ENCODE results near the gene SLC6A18.

The SLC6A18 gene

DNA sequence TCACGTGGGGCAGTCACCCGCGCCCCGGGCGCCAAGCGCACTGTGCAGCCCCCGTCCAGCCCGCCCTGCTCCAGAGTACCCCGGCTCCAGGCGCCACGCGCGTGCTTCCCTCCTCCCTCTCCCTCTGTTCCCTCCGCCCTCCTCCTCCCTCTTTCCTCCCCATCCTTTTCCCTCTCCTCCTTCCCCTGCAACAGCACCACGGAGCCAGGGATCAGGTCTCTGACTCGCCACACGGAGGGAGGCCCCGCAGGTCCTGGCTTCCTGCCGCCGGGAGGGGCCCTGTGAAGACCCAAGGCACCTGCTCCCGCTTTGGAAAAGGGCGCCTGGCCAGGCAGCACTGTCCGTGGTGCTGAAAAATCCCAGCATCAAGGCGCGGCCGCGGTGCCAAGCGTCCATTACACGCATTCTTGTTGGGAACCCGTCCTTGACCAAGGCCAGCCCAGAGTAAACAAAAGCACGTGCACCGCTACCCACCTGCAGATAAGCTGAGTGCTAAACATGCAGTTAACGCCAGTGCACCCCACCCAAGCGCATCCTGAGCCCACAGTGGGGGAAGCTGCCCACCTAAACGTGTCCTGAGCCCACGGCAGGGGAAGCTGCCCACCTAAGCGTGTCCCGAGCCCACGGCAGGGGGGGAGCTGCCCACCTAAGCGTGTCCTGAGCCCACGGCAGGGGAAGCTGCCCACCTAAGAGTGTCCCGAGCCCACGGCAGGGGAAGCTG, 21.7 kb downstream of the SLC6A18 start (continued):
- TF ChIP-seq, protein P1, sequence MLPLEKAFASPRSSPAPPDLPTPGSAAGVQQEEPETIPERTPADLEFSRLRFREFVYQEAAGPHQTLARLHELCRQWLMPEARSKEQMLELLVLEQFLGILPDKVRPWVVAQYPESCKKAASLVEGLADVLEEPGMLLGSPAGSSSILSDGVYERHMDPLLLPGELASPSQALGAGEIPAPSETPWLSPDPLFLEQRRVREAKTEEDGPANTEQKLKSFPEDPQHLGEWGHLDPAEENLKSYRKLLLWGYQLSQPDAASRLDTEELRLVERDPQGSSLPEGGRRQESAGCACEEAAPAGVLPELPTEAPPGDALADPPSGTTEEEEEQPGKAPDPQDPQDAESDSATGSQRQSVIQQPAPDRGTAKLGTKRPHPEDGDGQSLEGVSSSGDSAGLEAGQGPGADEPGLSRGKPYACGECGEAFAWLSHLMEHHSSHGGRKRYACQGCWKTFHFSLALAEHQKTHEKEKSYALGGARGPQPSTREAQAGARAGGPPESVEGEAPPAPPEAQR (tag by site-specific recombination; IDR thresholded peaks at IDR 0.05) = no peak
- TF ChIP-seq ZSCAN5A (tag by site-specific recombination; IDR thresholded peaks at IDR 0.05) (no peak), ZNF426 (tag by site-specific recombination; IDR thresholded peaks at IDR 0.05) (no peak), ZBTB1 (tag by site-specific recombination; IDR thresholded peaks at IDR 0.05) (no peak), ZSCAN16 (tag by site-specific recombination; IDR thresholded peaks at IDR 0.05) (no peak), CTCF (tag by site-specific recombination; IDR thresholded peaks at IDR 0.05) (no peak), ZNF16 (tag by site-specific recombination; IDR thresholded peaks at IDR 0.05; ENCODE audit: low read depth) (no peak), ATF2 (tag by site-specific recombination; IDR thresholded peaks at IDR 0.05; ENCODE audit: low read depth) (no peak), ZNF138 (tag by site-specific recombination; IDR thresholded peaks at IDR 0.05; ENCODE audit: borderline replicate concordance) (no peak), ZEB2 (tag by site-specific recombination; IDR thresholded peaks at IDR 0.05) (peak; percentile 41; the same call in 1 of the 2 replicates), ZNF350 (tag by site-specific recombination; IDR thresholded peaks at IDR 0.05) (no peak), ZNF843 (tag by site-specific recombination; IDR thresholded peaks at IDR 0.05) (no peak), ZNF223 (tag by site-specific recombination; IDR thresholded peaks at IDR 0.05) (no peak), ZIC2 (tag by site-specific recombination; IDR thresholded peaks at IDR 0.05) (peak; percentile 59), ZFP41 (tag by site-specific recombination; IDR thresholded peaks at IDR 0.05; ENCODE audit: borderline replicate concordance) (no peak), ZNF146 (tag by site-specific recombination; IDR thresholded peaks at IDR 0.05) (no peak), ZNF211 (tag by site-specific recombination; IDR thresholded peaks at IDR 0.05; ENCODE audit: low read depth) (no peak), ZNF707 (tag by site-specific recombination; IDR thresholded peaks at IDR 0.05) (no peak), SALL2 (tag by site-specific recombination; IDR thresholded peaks at IDR 0.05; ENCODE audit: borderline replicate concordance) (no peak), WT1 (tag by site-specific recombination; IDR thresholded peaks at IDR 0.05) (no peak), ZNF626 (tag by site-specific recombination; IDR thresholded peaks at IDR 0.05) (no peak)
- TF ChIP-seq, protein P2, sequence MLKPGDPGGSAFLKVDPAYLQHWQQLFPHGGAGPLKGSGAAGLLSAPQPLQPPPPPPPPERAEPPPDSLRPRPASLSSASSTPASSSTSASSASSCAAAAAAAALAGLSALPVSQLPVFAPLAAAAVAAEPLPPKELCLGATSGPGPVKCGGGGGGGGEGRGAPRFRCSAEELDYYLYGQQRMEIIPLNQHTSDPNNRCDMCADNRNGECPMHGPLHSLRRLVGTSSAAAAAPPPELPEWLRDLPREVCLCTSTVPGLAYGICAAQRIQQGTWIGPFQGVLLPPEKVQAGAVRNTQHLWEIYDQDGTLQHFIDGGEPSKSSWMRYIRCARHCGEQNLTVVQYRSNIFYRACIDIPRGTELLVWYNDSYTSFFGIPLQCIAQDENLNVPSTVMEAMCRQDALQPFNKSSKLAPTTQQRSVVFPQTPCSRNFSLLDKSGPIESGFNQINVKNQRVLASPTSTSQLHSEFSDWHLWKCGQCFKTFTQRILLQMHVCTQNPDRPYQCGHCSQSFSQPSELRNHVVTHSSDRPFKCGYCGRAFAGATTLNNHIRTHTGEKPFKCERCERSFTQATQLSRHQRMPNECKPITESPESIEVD (tag by site-specific recombination; IDR thresholded peaks at IDR 0.05) = no peak
- TF ChIP-seq, protein P3, sequence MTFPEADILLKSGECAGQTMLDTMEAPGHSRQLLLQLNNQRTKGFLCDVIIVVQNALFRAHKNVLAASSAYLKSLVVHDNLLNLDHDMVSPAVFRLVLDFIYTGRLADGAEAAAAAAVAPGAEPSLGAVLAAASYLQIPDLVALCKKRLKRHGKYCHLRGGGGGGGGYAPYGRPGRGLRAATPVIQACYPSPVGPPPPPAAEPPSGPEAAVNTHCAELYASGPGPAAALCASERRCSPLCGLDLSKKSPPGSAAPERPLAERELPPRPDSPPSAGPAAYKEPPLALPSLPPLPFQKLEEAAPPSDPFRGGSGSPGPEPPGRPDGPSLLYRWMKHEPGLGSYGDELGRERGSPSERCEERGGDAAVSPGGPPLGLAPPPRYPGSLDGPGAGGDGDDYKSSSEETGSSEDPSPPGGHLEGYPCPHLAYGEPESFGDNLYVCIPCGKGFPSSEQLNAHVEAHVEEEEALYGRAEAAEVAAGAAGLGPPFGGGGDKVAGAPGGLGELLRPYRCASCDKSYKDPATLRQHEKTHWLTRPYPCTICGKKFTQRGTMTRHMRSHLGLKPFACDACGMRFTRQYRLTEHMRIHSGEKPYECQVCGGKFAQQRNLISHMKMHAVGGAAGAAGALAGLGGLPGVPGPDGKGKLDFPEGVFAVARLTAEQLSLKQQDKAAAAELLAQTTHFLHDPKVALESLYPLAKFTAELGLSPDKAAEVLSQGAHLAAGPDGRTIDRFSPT (tag by site-specific recombination; IDR thresholded peaks at IDR 0.05) = no peak
- TF ChIP-seq, protein P4, sequence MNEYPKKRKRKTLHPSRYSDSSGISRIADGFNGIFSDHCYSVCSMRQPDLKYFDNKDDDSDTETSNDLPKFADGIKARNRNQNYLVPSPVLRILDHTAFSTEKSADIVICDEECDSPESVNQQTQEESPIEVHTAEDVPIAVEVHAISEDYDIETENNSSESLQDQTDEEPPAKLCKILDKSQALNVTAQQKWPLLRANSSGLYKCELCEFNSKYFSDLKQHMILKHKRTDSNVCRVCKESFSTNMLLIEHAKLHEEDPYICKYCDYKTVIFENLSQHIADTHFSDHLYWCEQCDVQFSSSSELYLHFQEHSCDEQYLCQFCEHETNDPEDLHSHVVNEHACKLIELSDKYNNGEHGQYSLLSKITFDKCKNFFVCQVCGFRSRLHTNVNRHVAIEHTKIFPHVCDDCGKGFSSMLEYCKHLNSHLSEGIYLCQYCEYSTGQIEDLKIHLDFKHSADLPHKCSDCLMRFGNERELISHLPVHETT (tag by site-specific recombination; IDR thresholded peaks at IDR 0.05) = no peak
- TF ChIP-seq, protein P5, sequence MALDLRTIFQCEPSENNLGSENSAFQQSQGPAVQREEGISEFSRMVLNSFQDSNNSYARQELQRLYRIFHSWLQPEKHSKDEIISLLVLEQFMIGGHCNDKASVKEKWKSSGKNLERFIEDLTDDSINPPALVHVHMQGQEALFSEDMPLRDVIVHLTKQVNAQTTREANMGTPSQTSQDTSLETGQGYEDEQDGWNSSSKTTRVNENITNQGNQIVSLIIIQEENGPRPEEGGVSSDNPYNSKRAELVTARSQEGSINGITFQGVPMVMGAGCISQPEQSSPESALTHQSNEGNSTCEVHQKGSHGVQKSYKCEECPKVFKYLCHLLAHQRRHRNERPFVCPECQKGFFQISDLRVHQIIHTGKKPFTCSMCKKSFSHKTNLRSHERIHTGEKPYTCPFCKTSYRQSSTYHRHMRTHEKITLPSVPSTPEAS (tag by site-specific recombination; IDR thresholded peaks at IDR 0.05) = no peak
